HepG2 (cell line): ENCODE results near the gene NVL.

Experiments
- CEBPB ChIP-seq: IDR thresholded peaks from 2 replicates; pipeline ENCODE4 v1.6.1; 2011; ENCODE audit warnings: low read depth, low read length, improper control_type of control experiment, borderline replicate concordance
- KMT2B ChIP-seq: IDR thresholded peaks from 2 replicates; pipeline ENCODE4 v1.6.1; 2016; ENCODE audit warnings: missing genetic modification reagents, missing compliant biosample characterization
- MAFK ChIP-seq, 2 experiments: IDR thresholded peaks in 1 of 2; conservative IDR thresholded peaks in 1 of 2; 2 replicates each; pipeline ENCODE4 v1.6.1; 2011; ENCODE audit warnings: improper control_type of control experiment in 2 of 2, low read length in 2 of 2
- MXI1 ChIP-seq: IDR thresholded peaks from 3 replicates; pipeline ENCODE4 v1.6.1; 2012; ENCODE audit warnings: low read depth, low read length, inconsistent platforms, borderline replicate concordance
- POLR2A ChIP-seq, 2 experiments: IDR thresholded peaks; 2 replicates each; pipeline ENCODE4 v1.6.1; 2011; ENCODE audit warnings: low read depth in 2 of 2, low read length in 2 of 2, mild to moderate bottlenecking in 1 of 2, moderate library complexity in 1 of 2; ENCODE audit not compliant: insufficient read depth in 1 of 2
- POLR2AphosphoS5 ChIP-seq: IDR thresholded peaks from 2 replicates; pipeline ENCODE4 v1.6.1; 2012; ENCODE audit warnings: low read depth, low read length
- SYNCRIP ChIP-seq: fragments of 200-400 bp; formaldehyde crosslinking; IDR thresholded peaks from 2 replicates; pipeline ENCODE4 v1.6.1; 2018; ENCODE audit warnings: mild to moderate bottlenecking, low read depth, low read length; ENCODE audit not compliant: insufficient read depth
- TAF1 ChIP-seq: sonication (generic); formaldehyde crosslinking; IDR thresholded peaks from 2 replicates; pipeline ENCODE4 v1.4.0; 2020; ENCODE audit warnings: missing genetic modification reagents
- TCF7 ChIP-seq: sonication (generic); IDR thresholded peaks from 2 replicates; pipeline ENCODE4 v1.6.1; 2016; ENCODE audit warnings: antibody characterized with exemption, low read depth
- ZFX ChIP-seq: sonication (generic); formaldehyde crosslinking; IDR thresholded peaks from 2 replicates; pipeline ENCODE4 v1.4.0; 2020; ENCODE audit warnings: mild to moderate bottlenecking, low read depth, missing genetic modification reagents, moderate library complexity
- TF ChIP-seq, protein P1 (sequence below): sonication (generic); formaldehyde crosslinking; IDR thresholded peaks from 2 replicates; pipeline ENCODE4 v1.4.0; 2020; ENCODE audit warnings: missing genetic modification reagents, low read depth, mild to moderate bottlenecking, borderline replicate concordance
- TF ChIP-seq, protein P2 (sequence below): sonication (generic); formaldehyde crosslinking; IDR thresholded peaks from 2 replicates; pipeline ENCODE4 v1.5.0; 2020; ENCODE audit warnings: mild to moderate bottlenecking, missing genetic modification reagents, moderate library complexity
- TF ChIP-seq, protein P3 (sequence below): fragments of 450-650 bp; IDR thresholded peaks from 2 replicates; pipeline ENCODE4 v1.6.1; 2017
- TF ChIP-seq, protein P4 (sequence below), 2 experiments: sonication (generic) in 1 of 2; formaldehyde crosslinking in 1 of 2; IDR thresholded peaks; 2 replicates each; pipeline versions ENCODE4 v1.5.1 to v1.6.1; 2011 to 2020; ENCODE audit warnings: borderline replicate concordance in 1 of 2, low read depth in 1 of 2, low read length in 1 of 2, mild to moderate bottlenecking in 1 of 2, missing genetic modification reagents in 1 of 2, moderate library complexity in 1 of 2

DNA sequence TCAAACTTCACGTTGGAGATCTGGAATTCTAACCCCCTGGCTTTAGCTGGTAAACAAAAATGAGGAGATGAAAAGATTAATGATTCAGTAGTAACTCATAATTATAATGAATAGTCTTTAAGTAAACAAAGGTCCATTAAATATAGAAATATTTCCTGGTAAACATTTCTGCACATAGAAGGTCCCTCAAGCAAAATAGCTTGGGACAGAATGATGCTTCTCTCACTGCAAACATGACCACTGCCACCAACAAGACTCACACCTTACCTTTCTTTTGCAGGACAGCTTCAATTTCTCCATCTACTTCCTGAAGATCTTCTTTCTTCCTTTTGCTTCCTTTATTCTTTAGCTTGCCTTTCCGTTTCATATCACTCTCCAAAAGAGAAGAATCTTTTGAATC, 25.2 kb downstream of the NVL start:
- TF ChIP-seq TAF1 (no peak), TCF7 (no peak), KMT2B (no peak), SYNCRIP (no peak), POLR2AphosphoS5 (no peak), CEBPB (no peak), MAFK (conservative IDR thresholded peaks at IDR 0.05 in 1 of 2, IDR thresholded peaks at IDR 0.05 in 1 of 2; ENCODE audit: low read length in 2 of 2) (no peak), POLR2A (IDR thresholded peaks at IDR 0.05; ENCODE audit: insufficient read depth in 1 of 2, low read depth in 2 of 2, low read length in 2 of 2) (no peak), MXI1 (no peak), ZFX (CRISPR knock-in tag) (no peak)
- TF ChIP-seq, protein P1, sequence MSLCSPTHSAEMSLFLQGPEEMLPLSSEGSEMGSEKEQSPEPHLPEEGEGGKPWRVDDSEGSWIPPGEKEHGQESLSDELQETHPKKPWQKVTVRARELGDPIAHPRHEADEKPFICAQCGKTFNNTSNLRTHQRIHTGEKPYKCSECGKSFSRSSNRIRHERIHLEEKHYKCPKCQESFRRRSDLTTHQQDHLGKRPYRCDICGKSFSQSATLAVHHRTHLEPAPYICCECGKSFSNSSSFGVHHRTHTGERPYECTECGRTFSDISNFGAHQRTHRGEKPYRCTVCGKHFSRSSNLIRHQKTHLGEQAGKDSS: no peak
- TF ChIP-seq, protein P2, sequence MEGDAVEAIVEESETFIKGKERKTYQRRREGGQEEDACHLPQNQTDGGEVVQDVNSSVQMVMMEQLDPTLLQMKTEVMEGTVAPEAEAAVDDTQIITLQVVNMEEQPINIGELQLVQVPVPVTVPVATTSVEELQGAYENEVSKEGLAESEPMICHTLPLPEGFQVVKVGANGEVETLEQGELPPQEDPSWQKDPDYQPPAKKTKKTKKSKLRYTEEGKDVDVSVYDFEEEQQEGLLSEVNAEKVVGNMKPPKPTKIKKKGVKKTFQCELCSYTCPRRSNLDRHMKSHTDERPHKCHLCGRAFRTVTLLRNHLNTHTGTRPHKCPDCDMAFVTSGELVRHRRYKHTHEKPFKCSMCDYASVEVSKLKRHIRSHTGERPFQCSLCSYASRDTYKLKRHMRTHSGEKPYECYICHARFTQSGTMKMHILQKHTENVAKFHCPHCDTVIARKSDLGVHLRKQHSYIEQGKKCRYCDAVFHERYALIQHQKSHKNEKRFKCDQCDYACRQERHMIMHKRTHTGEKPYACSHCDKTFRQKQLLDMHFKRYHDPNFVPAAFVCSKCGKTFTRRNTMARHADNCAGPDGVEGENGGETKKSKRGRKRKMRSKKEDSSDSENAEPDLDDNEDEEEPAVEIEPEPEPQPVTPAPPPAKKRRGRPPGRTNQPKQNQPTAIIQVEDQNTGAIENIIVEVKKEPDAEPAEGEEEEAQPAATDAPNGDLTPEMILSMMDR (CRISPR knock-in tag): no peak
- TF ChIP-seq, protein P3, sequence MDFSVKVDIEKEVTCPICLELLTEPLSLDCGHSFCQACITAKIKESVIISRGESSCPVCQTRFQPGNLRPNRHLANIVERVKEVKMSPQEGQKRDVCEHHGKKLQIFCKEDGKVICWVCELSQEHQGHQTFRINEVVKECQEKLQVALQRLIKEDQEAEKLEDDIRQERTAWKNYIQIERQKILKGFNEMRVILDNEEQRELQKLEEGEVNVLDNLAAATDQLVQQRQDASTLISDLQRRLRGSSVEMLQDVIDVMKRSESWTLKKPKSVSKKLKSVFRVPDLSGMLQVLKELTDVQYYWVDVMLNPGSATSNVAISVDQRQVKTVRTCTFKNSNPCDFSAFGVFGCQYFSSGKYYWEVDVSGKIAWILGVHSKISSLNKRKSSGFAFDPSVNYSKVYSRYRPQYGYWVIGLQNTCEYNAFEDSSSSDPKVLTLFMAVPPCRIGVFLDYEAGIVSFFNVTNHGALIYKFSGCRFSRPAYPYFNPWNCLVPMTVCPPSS: no peak
- TF ChIP-seq, protein P4, sequence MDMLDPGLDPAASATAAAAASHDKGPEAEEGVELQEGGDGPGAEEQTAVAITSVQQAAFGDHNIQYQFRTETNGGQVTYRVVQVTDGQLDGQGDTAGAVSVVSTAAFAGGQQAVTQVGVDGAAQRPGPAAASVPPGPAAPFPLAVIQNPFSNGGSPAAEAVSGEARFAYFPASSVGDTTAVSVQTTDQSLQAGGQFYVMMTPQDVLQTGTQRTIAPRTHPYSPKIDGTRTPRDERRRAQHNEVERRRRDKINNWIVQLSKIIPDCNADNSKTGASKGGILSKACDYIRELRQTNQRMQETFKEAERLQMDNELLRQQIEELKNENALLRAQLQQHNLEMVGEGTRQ (IDR thresholded peaks at IDR 0.05; ENCODE audit: low read depth, low read length): no peak
- TF ChIP-seq, protein P4 (CRISPR knock-in tag; IDR thresholded peaks at IDR 0.05; ENCODE audit: borderline replicate concordance): no peak
